ENCODE data around the gene RAB44. TPM values are rescaled to one million over a fixed set of nuclear protein-coding genes. Genes with fewer than 3 reads are reported as not detected.

Gene RAB44
- total RNA-seq, 1 donor from 2014 or later = 0.16 TPM

DNA sequence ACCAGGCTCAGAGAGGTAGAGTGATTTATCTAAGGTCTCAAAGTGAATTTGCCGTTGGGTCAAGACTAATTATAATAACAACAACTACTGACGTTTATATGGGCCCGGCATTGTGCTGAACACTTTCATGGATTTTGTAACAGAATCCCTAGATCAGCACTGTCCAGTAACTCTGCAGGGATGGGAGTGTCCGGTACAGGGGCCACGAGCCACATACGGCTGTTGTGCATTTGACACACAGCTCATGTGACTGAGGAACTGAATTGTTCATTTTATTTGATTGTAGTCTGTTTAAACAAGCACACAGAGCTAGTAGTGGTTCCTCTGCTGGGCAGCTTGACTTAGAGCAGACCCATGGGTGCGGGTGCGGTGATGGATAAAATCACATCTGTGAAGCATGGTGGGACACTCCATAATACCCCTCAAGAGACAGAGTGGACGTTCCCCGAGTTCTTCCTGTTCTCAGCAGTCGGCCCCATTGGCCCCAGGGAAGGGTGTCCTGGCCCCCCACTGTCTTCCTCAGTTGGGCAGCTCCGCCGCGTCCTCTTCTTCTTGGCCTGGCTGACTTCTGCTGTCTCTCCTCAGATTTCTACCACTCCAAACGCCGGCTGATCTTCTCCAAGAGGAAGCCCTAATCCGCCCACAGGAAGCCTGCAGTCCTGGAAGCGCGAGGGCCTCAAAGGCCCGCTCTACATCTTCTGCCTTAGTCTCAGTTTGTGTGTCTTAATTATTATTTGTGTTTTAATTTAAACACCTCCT, 12.3 kb upstream of the RAB44 start:
- DNase-seq (ENCODE audit: low read depth) = no peak
- H2AFZ ChIP-seq (ENCODE audit: low read depth, low read length) = no peak overlapping the region
- H3K27me3 Mint-ChIP-seq (ENCODE audit: low read depth, unreplicated experiment) = no peaks in the 10 kb centered on the region
- H3K36me3 Mint-ChIP-seq (ENCODE audit: low read depth, unreplicated experiment) = peaks cover 22% of the 10 kb centered on the region
- peaks cover 21% of the 10 kb centered on the region for H3K4me1 Mint-ChIP-seq (ENCODE audit: low read depth, unreplicated experiment)
- no peaks in the 10 kb centered on the region for H3K27me3 ChIP-seq (ENCODE audit: insufficient read depth, low read length)
- FAIRE-seq = no peak
- peaks cover 38% of the 10 kb centered on the region for H3K36me3 ChIP-seq (ENCODE audit: insufficient read depth, low read length)
- TF ChIP-seq EZH2 (IDR thresholded peaks at IDR 0.05; ENCODE audit: insufficient read depth, low read length) = no peak
- TF ChIP-seq, protein P1, sequence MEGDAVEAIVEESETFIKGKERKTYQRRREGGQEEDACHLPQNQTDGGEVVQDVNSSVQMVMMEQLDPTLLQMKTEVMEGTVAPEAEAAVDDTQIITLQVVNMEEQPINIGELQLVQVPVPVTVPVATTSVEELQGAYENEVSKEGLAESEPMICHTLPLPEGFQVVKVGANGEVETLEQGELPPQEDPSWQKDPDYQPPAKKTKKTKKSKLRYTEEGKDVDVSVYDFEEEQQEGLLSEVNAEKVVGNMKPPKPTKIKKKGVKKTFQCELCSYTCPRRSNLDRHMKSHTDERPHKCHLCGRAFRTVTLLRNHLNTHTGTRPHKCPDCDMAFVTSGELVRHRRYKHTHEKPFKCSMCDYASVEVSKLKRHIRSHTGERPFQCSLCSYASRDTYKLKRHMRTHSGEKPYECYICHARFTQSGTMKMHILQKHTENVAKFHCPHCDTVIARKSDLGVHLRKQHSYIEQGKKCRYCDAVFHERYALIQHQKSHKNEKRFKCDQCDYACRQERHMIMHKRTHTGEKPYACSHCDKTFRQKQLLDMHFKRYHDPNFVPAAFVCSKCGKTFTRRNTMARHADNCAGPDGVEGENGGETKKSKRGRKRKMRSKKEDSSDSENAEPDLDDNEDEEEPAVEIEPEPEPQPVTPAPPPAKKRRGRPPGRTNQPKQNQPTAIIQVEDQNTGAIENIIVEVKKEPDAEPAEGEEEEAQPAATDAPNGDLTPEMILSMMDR (IDR thresholded peaks at IDR 0.05; ENCODE audit: insufficient read depth, low read depth, low read length) = no peak
- peaks cover 89% of the 10 kb centered on the region for H4K20me1 ChIP-seq (ENCODE audit: insufficient read depth, low read length)
- peak overlapping the region; percentile 74 for H3K4me3 Mint-ChIP-seq (ENCODE audit: unreplicated experiment)
- no peak overlapping the region for H3K27ac ChIP-seq (ENCODE audit: low read depth, low read length)
- H3K27ac Mint-ChIP-seq (ENCODE audit: unreplicated experiment) = peak overlapping the region; percentile 63
- H3K4me3 ChIP-seq (ENCODE audit: insufficient read depth, low read depth, low read length) = no peak overlapping the region
- no peak overlapping the region for H3K4me2 ChIP-seq (ENCODE audit: low read length)
- no peak overlapping the region for H3K9ac ChIP-seq (ENCODE audit: low read length)
- peaks cover 12% of the 10 kb centered on the region for H3K4me1 ChIP-seq (ENCODE audit: insufficient read depth, low read length)
- H3K9me3 ChIP-seq (ENCODE audit: insufficient read depth, low read depth, low read length) = no peaks in the 10 kb centered on the region
- H3K79me2 ChIP-seq (ENCODE audit: insufficient read depth, low read length) = peaks cover 55% of the 10 kb centered on the region
- H3K9me3 Mint-ChIP-seq (ENCODE audit: unreplicated experiment) = no peaks in the 10 kb centered on the region

DNA sequence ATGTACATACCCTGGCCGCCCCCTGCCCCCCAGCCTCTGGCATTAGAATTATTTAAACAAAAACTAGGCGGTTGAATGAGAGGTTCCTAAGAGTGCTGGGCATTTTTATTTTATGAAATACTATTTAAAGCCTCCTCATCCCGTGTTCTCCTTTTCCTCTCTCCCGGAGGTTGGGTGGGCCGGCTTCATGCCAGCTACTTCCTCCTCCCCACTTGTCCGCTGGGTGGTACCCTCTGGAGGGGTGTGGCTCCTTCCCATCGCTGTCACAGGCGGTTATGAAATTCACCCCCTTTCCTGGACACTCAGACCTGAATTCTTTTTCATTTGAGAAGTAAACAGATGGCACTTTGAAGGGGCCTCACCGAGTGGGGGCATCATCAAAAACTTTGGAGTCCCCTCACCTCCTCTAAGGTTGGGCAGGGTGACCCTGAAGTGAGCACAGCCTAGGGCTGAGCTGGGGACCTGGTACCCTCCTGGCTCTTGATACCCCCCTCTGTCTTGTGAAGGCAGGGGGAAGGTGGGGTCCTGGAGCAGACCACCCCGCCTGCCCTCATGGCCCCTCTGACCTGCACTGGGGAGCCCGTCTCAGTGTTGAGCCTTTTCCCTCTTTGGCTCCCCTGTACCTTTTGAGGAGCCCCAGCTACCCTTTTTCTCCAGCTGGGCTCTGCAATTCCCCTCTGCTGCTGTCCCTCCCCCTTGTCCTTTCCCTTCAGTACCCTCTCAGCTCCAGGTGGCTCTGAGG, 11.5 kb upstream of the RAB44 start:
- Histone ChIP-seq H3K36me3 (ENCODE audit: insufficient read depth, low read length) (peaks cover 38% of the 10 kb centered on the region), H3K4me3 (ENCODE audit: insufficient read depth, low read depth, low read length) (no peak overlapping the region), H3K79me2 (ENCODE audit: insufficient read depth, low read length) (peaks cover 47% of the 10 kb centered on the region), H3K27me3 (ENCODE audit: insufficient read depth, low read length) (no peaks in the 10 kb centered on the region), H2AFZ (ENCODE audit: low read depth, low read length) (no peak overlapping the region), H3K4me2 (ENCODE audit: low read length) (no peak overlapping the region), H3K4me1 (ENCODE audit: insufficient read depth, low read length) (peaks cover 12% of the 10 kb centered on the region), H3K9ac (ENCODE audit: low read length) (no peak overlapping the region), H4K20me1 (ENCODE audit: insufficient read depth, low read length) (peaks cover 82% of the 10 kb centered on the region), H3K27ac (ENCODE audit: low read depth, low read length) (no peak overlapping the region), H3K9me3 (ENCODE audit: insufficient read depth, low read depth, low read length) (no peaks in the 10 kb centered on the region)
- Mint-ChIP-seq H3K9me3 (ENCODE audit: unreplicated experiment) (no peaks in the 10 kb centered on the region), H3K36me3 (ENCODE audit: low read depth, unreplicated experiment) (peaks cover 18% of the 10 kb centered on the region), H3K27me3 (ENCODE audit: low read depth, unreplicated experiment) (no peaks in the 10 kb centered on the region), H3K4me1 (ENCODE audit: low read depth, unreplicated experiment) (peaks cover 21% of the 10 kb centered on the region), H3K4me3 (ENCODE audit: unreplicated experiment) (peak overlapping the region; percentile 66), H3K27ac (ENCODE audit: unreplicated experiment) (peak overlapping the region; percentile 62)
- FAIRE-seq (no peak), DNase-seq (ENCODE audit: low read depth) (no peak)
- TF ChIP-seq, protein P1 (IDR thresholded peaks at IDR 0.05; ENCODE audit: insufficient read depth, low read depth, low read length) = no peak
- no peak for TF ChIP-seq EZH2 (IDR thresholded peaks at IDR 0.05; ENCODE audit: insufficient read depth, low read length)

All from astrocyte (in vitro differentiated cells and primary cell).